ENCODE results near the gene CHID1.

DNA sequence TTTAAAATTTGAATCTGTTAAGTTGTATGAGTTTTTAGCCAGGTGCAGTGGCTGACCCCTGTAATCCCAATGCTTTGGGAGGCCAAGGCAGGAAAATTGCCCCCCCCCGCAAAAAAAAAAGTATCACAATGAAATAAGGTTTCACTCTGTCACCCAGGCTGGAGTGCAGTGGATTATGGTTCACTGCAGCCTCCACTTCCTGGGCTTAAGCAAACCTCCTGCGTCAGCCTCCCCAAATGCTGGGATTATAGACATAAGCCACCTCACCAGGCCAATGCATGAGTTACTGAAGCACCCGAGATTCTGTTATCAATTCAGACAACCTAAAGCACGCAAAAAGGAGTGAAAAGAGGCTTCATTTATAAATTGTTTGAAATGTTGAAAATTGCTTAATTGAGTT is 2.4 kb upstream of the CHID1 start:
- TF ChIP-seq, protein P1, sequence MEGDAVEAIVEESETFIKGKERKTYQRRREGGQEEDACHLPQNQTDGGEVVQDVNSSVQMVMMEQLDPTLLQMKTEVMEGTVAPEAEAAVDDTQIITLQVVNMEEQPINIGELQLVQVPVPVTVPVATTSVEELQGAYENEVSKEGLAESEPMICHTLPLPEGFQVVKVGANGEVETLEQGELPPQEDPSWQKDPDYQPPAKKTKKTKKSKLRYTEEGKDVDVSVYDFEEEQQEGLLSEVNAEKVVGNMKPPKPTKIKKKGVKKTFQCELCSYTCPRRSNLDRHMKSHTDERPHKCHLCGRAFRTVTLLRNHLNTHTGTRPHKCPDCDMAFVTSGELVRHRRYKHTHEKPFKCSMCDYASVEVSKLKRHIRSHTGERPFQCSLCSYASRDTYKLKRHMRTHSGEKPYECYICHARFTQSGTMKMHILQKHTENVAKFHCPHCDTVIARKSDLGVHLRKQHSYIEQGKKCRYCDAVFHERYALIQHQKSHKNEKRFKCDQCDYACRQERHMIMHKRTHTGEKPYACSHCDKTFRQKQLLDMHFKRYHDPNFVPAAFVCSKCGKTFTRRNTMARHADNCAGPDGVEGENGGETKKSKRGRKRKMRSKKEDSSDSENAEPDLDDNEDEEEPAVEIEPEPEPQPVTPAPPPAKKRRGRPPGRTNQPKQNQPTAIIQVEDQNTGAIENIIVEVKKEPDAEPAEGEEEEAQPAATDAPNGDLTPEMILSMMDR (IDR thresholded peaks at IDR 0.05) = no peak
- TF ChIP-seq EZH2 (IDR thresholded peaks at IDR 0.05; ENCODE audit: borderline replicate concordance, insufficient read depth, low read depth, low read length, poor library complexity, severe bottlenecking) = no peak
